SHP77 (cell line): ENCODE results near the gene SEC16A.

Experiments
- DNase-seq, 2 experiments: peaks; one replicate each; lab custom pipeline; 2025; lab: John Stamatoyannopoulos, UW

SEC16A gene

GRCh38 chr9:136482793-136483588, at the start of gene SEC16A:
TSS of gene SEC16A (minus strand) at chr9:136483040. CDS start at chr9:136477615, 5,425 bp downstream.
- DNase-seq, result peak; percentile 92 to 96

- no peak for DNase-seq
Observed at GRCh38 chr9:136531904-136532798, 49.3 kb upstream of the SEC16A start.

- no peak for DNase-seq
Observed at GRCh38 chr9:136531186-136531903, 48.5 kb upstream of the SEC16A start.

- no peak for DNase-seq
Observed at GRCh38 chr9:136530461-136531089, 47.7 kb upstream of the SEC16A start.

- no peak for DNase-seq
Observed at GRCh38 chr9:136529516-136530460, 46.9 kb upstream of the SEC16A start.

GRCh38 chr9:136528716-136529341, 46.0 kb upstream of the SEC16A start:
- DNase-seq, result no peak

GRCh38 chr9:136527721-136528710, 45.2 kb upstream of the SEC16A start:
- DNase-seq, result peak; percentile 40 to 52

- peak in 1 of 2 experiments; percentile 47 for DNase-seq
Observed at GRCh38 chr9:136527131-136527530, 44.3 kb upstream of the SEC16A start.

- peak; percentile 59 to 81 for DNase-seq
Observed at GRCh38 chr9:136526625-136527066, 43.8 kb upstream of the SEC16A start.

- DNase-seq, result no peak
Observed at GRCh38 chr9:136525841-136526499, 43.1 kb upstream of the SEC16A start.

GRCh38 chr9:136525207-136525606, 42.4 kb upstream of the SEC16A start:
- peak in 1 of 2 experiments; percentile 24 for DNase-seq

GRCh38 chr9:136522314-136523237, 39.7 kb upstream of the SEC16A start:
- peak in 1 of 2 experiments; percentile 27 for DNase-seq

GRCh38 chr9:136521537-136521936, 38.7 kb upstream of the SEC16A start:
- DNase-seq, result no peak

GRCh38 chr9:136520053-136520540, 37.3 kb upstream of the SEC16A start:
- no peak for DNase-seq

- DNase-seq, result no peak
Observed at GRCh38 chr9:136519263-136520052, 36.6 kb upstream of the SEC16A start.

- no peak for DNase-seq
Observed at GRCh38 chr9:136518623-136519022, 35.8 kb upstream of the SEC16A start.
